HuH-7 (cell line): ENCODE data around the gene ASB5.
"Not testable (repeated sequence)": the region's sequence is repeated elsewhere in the genome, so short reads cannot be mapped to it uniquely, and the experiment has no call there.

Experiments
- DNase-seq: peaks from one replicate; pipeline ENCODE4 v3.0.0; 2011; ENCODE audit warnings: low spot score

ASB5 gene

DNA sequence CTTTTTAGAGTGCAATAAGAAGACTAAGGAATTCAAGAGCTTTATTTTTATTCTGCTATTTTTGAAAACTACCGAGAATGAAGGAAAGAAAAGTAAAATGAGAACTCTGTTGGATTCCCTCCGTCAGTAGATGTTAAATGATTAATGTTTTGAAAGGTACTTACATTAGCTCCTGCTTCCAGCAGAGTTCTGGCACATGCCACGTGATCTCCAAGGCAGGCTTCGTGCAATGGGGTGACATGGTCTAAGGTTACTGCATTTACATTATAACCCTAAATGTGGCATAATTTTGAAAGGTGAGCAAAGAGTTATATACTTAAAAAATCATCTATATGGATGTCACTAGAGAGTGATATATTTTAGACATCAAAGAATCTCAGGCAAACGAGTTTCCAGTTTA lies 46.9 kb downstream of the ASB5 start:
- DNase-seq = no peak

DNA sequence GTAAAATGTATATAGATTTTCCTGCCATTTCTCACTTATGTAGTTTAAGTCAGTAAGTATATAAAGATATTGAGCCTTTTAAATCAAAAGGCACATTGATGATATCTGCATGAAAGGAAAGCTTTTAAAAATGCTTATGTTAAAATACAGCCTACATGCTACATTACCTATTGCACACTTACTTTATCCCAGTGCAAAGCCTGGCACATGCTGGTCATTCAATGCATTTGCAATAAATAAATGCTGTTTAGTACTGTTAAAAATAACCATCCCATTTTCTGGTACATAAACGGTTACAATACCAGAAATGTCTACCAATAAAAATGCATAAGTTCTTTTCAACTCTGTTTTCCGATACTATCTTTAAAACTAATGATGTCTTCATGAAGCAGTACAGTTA lies 51.5 kb downstream of the ASB5 start:
- no peak for DNase-seq

DNA sequence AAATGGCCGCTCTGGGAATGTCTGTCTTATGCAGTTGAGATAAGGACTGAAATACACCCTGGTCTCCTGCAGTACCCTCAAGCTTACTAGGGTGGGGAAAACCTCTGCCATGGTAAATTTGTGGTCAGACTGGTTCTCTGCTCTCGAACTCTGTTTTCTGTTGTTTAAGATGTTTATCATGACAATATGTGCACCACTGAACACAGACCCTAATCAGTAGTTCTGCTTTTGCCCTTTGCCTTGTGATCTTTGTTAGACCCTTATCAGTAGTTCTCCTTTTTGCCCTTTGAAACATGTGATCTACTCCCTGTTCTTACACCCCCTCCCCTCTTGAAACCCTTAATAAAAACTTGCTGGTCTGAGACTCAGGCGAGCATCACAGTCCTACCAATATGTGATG lies 56.7 kb downstream of the ASB5 start:
- not testable (repeated sequence) for DNase-seq

DNA sequence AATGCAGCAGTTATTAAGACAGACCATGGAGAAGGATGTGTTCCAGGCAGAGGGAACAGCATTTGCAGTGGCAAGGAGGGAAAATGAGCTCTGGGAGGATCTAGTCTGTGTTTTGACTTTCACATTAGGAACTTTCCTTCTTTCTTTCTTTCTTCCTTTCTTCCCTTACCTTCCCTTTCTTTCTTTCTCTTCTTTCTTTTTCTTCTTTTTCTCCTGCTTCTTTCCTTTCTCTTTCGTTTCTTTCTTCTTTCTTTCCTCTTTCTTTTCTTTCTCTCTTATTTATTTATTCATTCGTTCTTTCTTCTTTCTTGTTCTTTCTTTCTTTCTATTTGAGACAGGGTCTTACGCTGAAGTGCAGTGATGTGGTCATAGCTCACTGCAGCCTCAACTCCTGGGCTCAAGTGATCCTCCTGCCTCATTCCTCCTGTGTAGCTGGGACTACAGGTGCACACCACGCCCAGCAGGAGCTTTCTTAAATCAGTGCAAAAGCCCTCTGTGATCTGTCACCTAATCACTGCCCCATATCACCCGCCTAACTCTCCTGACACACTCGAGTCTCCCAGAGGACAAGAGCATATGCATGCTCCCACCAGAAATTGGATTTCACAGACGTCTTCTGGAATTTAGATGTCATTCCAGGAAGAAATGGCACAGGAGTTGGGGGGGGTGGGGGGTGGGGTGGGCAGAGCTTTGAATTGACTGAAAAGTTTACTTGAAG lies 58.3 kb downstream of the ASB5 start:
- DNase-seq = no peak

DNA sequence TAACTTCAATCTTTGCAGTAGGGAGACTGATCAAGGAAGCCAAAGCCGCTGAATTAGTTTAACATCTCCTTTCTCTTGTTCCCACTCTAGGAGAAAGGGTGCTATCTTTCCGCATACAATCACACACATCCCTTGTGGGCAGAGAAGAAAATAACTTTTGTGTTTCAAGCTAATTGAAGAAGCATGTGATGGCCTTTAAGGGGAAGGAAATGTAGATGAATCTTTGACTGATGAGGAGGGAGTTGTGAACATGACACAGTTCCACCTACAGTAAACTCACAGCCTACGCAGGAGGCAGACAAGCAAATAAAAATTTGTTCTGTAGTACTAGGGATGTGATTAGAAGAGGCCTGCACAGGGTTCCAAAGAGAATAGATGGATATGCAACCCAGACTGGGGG lies 58.9 kb downstream of the ASB5 start:
- DNase-seq = no peak

DNA sequence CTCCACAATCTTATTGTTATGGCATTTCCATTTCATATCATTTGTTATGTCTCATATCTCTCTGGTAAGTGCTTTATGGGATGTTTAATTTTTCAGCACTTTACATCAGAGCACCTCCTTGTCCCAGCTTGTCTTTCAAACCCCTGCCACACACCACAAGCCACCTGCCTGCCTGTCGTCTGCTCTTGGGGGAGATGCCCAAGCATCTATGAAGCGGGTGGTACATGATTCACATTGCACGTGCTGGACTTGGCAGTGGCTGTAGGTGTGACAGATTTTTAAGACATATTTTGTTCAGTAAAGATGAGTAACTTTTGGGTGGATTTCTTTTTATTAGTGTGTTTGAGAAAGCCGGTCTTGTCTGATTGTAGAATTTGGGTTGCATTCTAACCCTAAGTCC lies 59.5 kb downstream of the ASB5 start:
- no peak for DNase-seq

DNA sequence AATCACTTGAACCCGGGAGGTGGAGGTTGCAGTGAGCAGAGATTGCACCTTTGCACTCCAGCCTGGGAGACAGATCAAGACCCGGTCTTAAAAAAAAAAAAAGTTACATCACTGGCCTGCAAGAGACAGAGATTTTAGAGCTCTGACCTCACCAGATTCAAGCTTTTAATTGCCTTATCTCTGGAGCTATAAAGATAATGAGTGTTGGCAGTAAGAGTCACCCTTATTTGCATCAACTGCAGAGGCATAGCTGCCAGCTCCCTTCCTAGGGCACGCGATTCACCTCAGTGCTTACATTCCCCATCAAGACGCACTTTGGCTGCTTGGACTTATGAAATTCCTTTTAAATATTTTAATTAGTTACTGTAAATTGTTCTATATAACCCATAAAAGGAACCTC lies 61.2 kb downstream of the ASB5 start:
- DNase-seq = no peak

DNA sequence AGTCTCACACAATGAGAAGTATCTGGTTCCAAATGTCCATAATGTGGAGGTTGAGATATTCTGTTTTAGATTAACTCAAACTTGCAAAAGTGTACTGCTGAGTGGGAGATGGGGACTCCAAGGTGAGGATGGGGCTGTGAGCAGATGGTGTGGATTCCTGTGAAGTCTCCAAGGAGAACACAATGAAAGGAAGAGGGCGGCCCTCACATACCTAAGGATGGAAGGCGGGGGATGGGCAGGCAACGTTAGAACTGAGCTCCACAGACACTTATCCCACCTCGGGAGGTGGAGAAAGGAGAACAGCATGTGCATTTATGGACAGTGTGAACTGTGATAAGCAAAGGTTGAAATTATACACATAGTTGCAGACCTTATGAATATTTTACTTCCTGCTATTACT lies 63.7 kb downstream of the ASB5 start:
- no peak for DNase-seq

DNA sequence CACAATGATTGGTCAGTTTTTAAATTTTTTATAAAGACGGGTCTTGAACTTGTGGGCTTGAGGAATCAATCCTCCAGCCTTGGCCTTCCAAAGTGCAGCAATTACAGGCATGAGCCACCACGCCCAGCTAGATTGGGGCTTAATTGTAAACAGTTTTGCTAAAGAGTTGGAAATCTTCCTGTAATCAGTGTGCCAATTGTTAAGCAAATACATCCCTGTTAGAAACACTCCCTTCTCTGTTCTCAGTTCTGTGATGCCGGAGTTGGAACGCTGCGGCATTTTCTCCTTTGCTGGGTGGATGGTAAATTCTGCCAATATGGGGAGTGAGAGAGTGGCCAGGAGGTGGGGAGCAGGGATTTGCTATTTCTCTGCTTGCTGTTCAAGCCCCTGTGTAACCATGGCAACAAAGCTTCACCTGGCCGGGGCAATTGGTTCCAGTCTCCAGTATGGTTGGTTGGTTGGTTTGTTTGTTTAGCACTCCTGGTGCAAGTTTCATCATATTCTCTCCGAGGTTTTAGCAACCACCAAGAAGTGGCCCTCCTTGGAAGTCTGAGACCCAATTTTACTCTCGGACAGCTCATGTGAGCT lies 70.6 kb downstream of the ASB5 start:
- no peak for DNase-seq

DNA sequence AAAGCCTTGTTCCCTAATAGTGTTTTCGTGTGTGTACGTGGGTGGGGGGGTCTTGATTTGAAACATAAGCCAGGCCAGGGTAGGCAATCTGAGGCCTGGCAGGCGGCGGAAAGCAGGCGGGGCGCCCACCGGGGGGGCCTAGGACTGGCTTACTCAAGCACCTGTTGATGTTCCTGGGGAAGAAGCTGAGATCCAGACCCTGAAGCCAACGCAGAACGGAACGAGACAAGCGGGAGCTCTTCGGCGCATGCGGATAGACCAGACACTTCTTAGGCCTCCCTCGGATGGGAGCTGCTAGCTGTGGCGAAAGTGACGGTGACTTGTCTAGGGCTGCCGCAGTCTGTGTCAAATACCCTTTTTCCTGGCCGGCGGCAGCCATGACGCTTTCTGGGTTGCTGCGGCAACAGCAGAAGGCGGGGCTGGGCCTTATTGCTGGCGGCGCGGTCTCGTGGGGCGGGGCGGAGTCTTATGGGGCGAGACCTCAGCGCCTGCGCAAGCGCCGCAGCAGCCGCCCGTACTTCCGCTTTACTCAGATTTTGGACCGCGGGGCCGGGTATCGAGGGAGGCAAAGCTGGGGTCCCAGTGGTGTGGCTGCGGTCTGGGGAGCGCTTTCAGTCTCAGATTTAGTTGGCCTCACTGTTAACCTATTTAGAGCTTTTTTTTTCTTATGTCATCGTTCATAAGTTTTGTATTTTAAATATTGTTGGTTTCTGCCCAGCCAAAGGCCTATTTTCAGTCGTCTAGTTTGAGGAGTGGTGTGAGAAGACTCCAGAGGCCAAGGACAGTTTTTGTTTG lies 73.6 kb downstream of the ASB5 start, which contains the start of gene SPATA4:
TSS of gene SPATA4 (minus strand) at position 402 of the 795 bp plus-strand sequence. CDS start at position 379, 23 bp downstream.
- DNase-seq = peak; percentile 70

DNA sequence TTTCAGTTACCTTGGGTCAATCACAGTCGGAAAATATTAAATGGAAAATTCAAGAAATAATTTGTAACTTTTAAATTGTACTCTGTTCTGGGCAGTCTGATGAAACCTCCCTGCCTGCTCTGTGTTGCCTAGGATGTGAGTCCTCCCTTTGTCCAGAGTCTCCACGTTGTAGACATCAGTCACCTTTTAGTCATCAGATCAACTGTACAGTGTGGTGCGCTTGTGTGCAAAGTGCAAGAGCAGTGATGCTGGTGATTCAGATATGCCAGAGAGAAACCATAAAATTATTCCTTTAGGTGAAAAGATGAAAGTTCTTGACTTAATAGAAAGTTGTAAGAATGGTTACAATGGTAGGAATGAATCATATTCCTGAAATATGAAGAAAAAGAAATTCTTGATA lies 75.1 kb downstream of the ASB5 start:
- no peak for DNase-seq

DNA sequence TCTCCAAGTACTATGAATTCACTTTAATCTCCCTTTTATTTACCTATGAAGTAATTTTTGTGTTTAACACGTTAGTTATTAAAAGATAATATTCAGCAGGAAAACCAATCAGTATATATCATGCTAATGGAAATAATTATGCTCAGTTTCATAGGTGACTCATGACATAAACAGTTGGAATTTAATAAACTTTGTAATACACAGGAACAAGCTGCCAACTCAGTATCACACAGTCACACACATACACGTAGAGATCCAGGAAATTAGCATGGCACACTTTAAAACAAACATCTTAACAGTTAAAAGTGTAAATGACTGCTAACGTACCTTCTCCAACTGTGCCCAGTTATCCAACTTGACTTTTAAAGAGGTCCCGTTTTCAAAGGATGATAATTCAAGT lies 75.9 kb downstream of the ASB5 start:
- no peak for DNase-seq

DNA sequence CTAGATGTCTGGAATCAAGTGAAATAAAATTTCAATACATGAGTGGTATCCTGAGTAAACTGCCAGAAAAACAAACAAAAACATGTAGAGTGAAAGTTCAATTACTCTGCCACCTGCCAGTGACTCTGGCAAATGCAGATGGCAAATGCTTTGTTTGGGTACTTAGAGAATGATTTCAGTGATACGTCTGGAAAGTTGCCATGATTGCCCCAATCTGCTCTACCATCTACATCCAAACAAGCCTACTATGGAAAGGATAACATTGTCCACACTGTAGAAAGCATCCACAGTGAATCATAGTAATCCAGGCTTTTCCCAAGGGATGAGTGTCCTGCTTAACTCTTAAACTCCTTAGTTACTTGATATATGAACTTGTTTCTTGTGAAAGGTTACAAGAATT lies 77.0 kb downstream of the ASB5 start:
- DNase-seq = no peak

DNA sequence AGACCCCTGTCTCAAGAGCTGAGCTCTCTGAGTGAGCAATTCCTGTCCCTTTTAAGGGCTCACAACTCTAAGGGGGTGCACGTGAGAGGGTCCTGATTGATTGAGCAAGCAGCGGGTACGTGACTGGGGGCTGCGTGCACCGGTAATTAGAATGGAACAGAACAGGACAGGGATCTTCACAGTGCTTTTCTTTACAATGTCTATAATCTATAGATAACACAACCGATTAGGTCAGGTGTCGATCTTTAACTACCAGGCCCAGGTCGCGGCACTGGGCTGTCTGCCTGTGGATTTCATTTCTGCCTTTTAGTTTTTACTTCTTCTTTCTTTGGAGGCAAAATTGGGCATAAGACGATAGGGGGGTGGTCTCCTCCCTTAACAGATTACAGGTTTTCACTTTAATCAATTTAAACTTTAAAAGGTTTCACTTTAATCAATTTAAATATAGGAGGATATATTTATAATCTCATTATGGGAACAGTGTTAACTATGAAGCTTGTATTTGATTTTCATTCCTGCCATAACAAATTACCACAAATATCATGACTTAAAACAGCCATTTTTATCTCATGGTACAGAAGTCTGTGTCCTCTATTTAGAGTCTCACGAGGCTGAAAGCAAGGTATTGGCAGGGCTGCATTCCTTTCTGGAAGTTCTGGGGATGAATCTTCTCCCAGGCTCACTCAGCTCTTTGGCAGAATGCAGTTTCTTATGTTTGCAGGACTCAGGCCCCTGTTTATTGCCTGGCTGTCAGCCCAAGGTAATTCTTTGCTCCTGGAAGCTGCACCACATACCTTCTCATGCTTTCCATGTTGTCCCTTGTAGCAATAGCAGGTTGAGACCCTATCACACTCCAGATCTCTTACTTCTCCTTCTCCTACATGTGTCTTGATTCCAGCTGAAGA lies 78.9 kb downstream of the ASB5 start:
- no peak for DNase-seq

DNA sequence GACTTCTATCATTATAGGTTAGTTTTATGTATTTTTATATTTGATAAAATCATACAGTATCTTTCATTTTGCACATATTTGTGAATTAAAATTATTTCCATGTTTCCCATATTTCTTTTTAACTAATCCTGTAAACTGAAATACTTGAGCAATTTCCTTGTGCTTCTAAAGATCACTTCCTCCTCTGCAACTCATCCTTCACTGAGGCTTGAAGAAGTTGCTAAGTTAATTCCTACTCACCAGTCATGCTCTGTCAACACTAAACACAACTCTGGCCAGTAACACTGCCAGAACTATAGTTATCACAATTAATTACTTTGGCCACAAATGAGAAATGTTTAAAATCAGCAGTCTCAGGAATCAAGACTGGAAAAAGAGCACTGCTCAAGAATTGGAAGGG lies 80.4 kb downstream of the ASB5 start:
- DNase-seq = no peak

DNA sequence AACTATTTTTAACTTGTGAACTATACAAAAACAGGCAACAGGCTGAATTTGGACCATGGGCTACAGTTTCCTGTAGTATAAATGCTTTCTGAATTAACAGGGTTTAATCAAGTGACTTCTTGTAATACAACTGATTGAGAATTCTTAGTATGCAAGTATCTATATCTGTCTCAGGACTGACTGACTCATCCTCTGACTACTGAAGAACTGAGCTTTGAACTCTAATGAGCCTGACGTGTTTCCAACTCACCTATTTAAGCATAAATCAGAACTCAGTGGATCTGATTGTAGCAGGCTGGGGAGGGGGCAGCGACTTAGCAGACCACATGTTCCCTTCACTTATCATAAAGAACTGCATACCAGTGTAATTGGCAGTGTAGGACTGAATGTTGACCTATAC lies 81.4 kb downstream of the ASB5 start:
- DNase-seq = no peak

DNA sequence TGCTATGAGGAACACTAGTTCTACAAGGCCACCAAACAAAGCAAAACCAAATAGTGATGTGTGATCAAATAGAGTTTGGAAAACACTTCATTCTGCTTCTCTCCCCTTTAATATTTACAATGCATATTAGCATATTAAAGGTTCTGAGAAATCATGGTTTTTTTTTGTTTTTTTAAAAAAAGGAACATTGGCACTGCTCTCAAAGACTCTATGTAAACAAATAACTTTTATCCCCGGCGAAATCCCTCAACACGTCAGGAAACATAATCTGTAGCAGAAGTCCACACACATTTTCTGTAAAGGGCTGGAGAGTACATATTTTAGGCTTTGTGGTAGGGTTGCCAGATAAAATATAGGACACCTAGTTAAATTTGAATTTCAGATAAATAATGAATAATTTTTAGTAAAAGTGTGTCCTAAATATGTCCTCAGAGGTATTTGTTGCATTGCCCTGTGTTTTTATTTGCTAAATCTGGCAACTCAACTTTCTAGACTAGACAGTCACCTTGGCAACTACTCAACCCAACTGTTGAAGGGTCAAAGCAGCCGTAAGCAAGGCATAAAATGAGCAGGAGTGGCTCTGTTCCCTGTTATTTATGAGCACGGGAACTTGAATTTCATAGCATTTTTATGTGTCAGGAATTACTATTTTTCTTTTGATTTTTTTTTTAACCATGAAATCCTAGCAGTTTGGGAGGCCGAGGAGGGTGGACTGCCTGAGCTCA lies 82.2 kb downstream of the ASB5 start:
- no peak for DNase-seq

DNA sequence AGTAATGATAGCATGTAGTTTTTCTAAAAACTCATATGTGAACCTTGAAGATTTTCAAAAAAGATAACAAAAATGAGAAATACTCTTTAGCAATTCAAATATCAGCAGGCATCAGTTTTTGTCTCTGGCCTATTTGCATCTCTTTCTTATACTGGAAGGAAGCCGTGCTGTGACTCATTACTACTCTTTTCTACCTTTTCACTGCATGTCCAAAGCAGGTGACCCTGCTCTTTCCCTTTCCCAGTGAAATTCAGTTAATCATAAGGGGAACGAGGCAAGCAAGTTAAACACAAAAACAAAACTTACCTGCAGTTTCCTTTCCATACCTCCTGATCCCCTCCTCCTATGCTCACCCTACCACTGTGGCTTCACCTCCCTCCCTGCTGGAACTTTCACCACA lies 83.0 kb downstream of the ASB5 start:
- no peak for DNase-seq

DNA sequence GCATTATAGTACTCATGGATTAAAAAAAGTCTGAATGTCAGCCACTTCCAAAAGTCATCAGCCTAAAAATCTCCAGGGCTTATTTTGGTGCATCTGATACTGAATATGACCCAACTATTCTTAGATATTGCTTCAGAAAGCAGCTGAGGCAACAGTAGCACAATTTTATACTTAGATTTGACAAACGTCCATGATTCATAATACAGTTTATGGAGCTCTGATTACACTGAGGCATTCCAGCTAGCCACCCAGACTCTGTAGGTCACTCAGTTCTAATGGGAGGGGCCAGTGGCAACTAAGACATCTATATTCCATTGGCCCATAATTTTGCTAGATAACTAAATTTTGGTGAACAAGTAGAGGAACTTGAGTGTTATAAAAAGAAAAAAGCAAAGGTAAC lies 84.0 kb downstream of the ASB5 start:
- no peak for DNase-seq
